Natural killer cell (primary cell): ENCODE data around the gene TXNRD1. TPM values are rescaled to one million over a fixed set of nuclear protein-coding genes. Genes with fewer than 3 reads are reported as not detected.
A peak's percentile ranks its signal among the peaks of the same experiment; 100 is the strongest.

Experiments used
- ATAC-seq, 3 donors: fragments of 150-1000 bp in 2 of 3; fragments of 200-7000 bp in 1 of 3; cut with Tn5 transposase; 1 replicate in 1 of 3; 2 replicates in 2 of 3; pipeline ENCODE4 v1.10.0; 2021; ENCODE audit warnings: mild to moderate bottlenecking in 2 of 3, moderate library complexity in 2 of 3
- DNase-seq, 2 donors: peaks; one replicate each; pipeline versions ENCODE4 v3.0.0 to v3.0.0-alpha.2; 2013 to 2021; ENCODE audit warnings: mixed read lengths in 1 of 2
- H3K27ac ChIP-seq: one replicate; pipeline ENCODE4 v1.5.1; 2013; ENCODE audit warnings: mild to moderate bottlenecking, low read length
- H3K27me3 ChIP-seq: one replicate; pipeline ENCODE4 v1.6.1; 2013; ENCODE audit warnings: low read length; ENCODE audit not compliant: control insufficient read depth, insufficient read depth
- H3K36me3 ChIP-seq: one replicate; pipeline ENCODE4 v1.6.1; 2013; ENCODE audit warnings: low read length; ENCODE audit not compliant: control insufficient read depth, insufficient read depth
- H3K4me1 ChIP-seq: one replicate; pipeline ENCODE4 v1.6.1; 2013; ENCODE audit warnings: low read length; ENCODE audit not compliant: control insufficient read depth, insufficient read depth
- H3K4me3 ChIP-seq: one replicate; pipeline ENCODE4 v1.5.1; 2013; ENCODE audit warnings: low read length
- H3K9me3 ChIP-seq: one replicate; pipeline ENCODE4 v1.6.1; 2013; ENCODE audit warnings: low read length; ENCODE audit not compliant: control insufficient read depth, insufficient read depth
- H3K27ac Mint-ChIP-seq, 2 donors: one replicate each; pipeline ENCODE4 v1.8.0; 2022; ENCODE audit warnings: mild to moderate bottlenecking in 2 of 2, mixed read lengths in 2 of 2, moderate library complexity in 1 of 2
- H3K27me3 Mint-ChIP-seq, 2 donors: one replicate each; pipeline ENCODE4 v1.8.0; 2022; ENCODE audit warnings: low read depth in 2 of 2, mixed read lengths in 2 of 2
- H3K36me3 Mint-ChIP-seq: one replicate; pipeline ENCODE4 v1.8.0; 2022; ENCODE audit warnings: mixed read lengths
- H3K4me1 Mint-ChIP-seq, 2 donors: one replicate each; pipeline ENCODE4 v1.8.0; 2022; ENCODE audit warnings: mixed read lengths in 2 of 2
- H3K4me3 Mint-ChIP-seq: one replicate; pipeline ENCODE4 v1.8.0; 2022; ENCODE audit warnings: mild to moderate bottlenecking, moderate library complexity, mixed read lengths
- H3K9me3 Mint-ChIP-seq, 2 donors: one replicate each; pipeline ENCODE4 v1.8.0; 2022; ENCODE audit warnings: mixed read lengths in 2 of 2
- CTCF ChIP-seq: fragments of 200-600 bp; IDR thresholded peaks from one replicate; pipeline ENCODE4 v1.8.0; 2022; ENCODE audit warnings: antibody characterized with exemption
- WGBS: methylation state at CpG from one replicate; pipeline ENCODE4 v1.1.7; 2013; ENCODE audit warnings: missing lambda C conversion rate; ENCODE audit not compliant: insufficient coverage; 5-methylcytosine and 5-hydroxymethylcytosine counted together
- intact Hi-C: fragments of 100-400 bp; cut with micrococcal nuclease; formaldehyde crosslinking; loops from one replicate; pipeline ENCODE4 v1.14.2; 2022
- total RNA-seq, 4 donors: library from RNA; stranded (reverse); fragments of 120-200 nt in 1 of 4; gene quantifications; one replicate each; pipeline versions ENCODE4 v1.2.3 to v1.2.4, GENCODE V29; 2013 to 2022

The TXNRD1 gene
- total RNA-seq, 3 donors from 2014 or later (not counting 1 experiment from before 2014, with no cell fraction given), result 46.9 to 59.7 (median 47.3) TPM

DNA sequence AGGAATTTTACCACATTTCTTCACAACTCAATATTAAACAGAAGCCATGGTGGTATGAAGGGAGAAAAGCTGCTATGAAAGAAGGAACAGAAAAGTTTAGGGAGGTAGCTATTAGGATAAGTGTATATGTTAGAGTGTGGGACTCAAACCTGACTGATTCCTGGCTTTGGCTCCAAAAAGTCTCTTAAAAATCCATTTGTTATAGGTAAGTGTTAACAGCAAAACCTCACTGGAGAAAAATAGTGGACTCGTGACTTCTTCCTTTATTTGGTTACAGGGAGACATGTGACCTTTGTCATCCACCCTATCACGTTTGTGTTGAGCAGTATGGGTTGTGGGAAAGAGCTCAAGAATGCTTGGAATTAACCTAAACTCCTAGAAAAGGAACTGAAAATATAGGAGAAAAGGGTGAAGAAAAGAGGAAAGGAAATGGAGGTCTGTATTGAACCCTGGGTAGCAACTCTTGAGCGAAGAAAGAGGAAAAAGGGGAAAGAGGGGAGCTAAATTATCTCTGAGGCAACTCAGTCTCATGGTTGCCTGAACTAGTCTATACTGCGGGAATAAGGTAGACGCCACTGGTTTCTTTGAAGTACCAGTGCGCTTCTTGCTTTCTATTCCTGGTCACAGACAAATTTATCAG is 84.4 kb downstream of the TXNRD1 start:
- peaks cover 38 to 41% of the 10 kb centered on the region in 2 donors for H3K4me1 Mint-ChIP-seq
- intact Hi-C loops, result loop anchor here (5.0 kb wide), 1 partner anchor 83 kb away; the partner anchor contains the start of gene TXNRD1
- DNase-seq (no peak), ATAC-seq (no peak)
- no peaks in the 10 kb centered on the region for H3K27me3 ChIP-seq
- no peak for TF ChIP-seq CTCF
- no peaks in the 10 kb centered on the region for H3K36me3 Mint-ChIP-seq
- no peaks in the 10 kb centered on the region for H3K9me3 ChIP-seq
- no peak overlapping the region for H3K4me3 ChIP-seq
- no peak overlapping the region for H3K27ac Mint-ChIP-seq
- H3K36me3 ChIP-seq, result peaks cover 5% of the 10 kb centered on the region
- peaks cover 11% of the 10 kb centered on the region for H3K4me1 ChIP-seq
- WGBS, result 100% methylated on average over 5 of the region's 6 CpGs
- no peak overlapping the region for H3K27ac ChIP-seq
- H3K4me3 Mint-ChIP-seq, result no peak overlapping the region
- H3K27me3 Mint-ChIP-seq, result no peaks in the 10 kb centered on the region
- H3K9me3 Mint-ChIP-seq, result no peaks in the 10 kb centered on the region

- peak; percentile 98 to 99 (median 98) for ATAC-seq
- H3K27me3 ChIP-seq, result no peaks in the 10 kb centered on the region
- peak within 1 kb of the TSS; percentile 94 to 96 for H3K27ac Mint-ChIP-seq
- peak within 1 kb of the TSS; percentile 60 for H3K4me3 ChIP-seq
- H3K27ac ChIP-seq, result peak within 1 kb of the TSS; percentile 73
- DNase-seq, result peak; percentile 92
- no peaks in the 10 kb centered on the region for H3K9me3 ChIP-seq
- H3K27me3 Mint-ChIP-seq, result no peaks in the 10 kb centered on the region
- H3K4me3 Mint-ChIP-seq, result peak within 1 kb of the TSS; percentile 98
- no peaks in the 10 kb centered on the region for H3K9me3 Mint-ChIP-seq
- H3K36me3 Mint-ChIP-seq, result no peaks in the 10 kb centered on the region
- TF ChIP-seq CTCF, result no peak
- peaks cover 11% of the 10 kb centered on the region for H3K4me1 ChIP-seq
- WGBS, result 21% methylated on average over 63 of the region's 63 CpGs
- H3K36me3 ChIP-seq, result no peaks in the 10 kb centered on the region
- peaks cover 45 to 50% of the 10 kb centered on the region in 2 donors for H3K4me1 Mint-ChIP-seq
- intact Hi-C loops, result loop anchor here (1.0 to 5.0 kb wide), 3 partner anchors 16 to 167 kb away; partner anchors contain the start of gene TXNRD1
These were observed 88.1 kb downstream of the TXNRD1 start, which contains the start of gene EID3 for GRCh38 chr12:104303538-104304151. EID3 (plus strand) TSS chr12:104303739; CDS start chr12:104303935, 196 bp downstream.

- H3K4me3 Mint-ChIP-seq, result peak overlapping the region; percentile 98
- no peak for TF ChIP-seq CTCF
- H3K36me3 Mint-ChIP-seq, result no peaks in the 10 kb centered on the region
- Histone ChIP-seq H3K27me3 (no peaks in the 10 kb centered on the region), H3K9me3 (no peaks in the 10 kb centered on the region), H3K36me3 (no peaks in the 10 kb centered on the region), H3K4me1 (peaks cover 11% of the 10 kb centered on the region), H3K27ac (peak overlapping the region; percentile 73), H3K4me3 (peak overlapping the region; percentile 60)
- intact Hi-C loops, result loop anchor here (2.0 to 5.0 kb wide), 2 partner anchors 87 to 168 kb away; partner anchors contain the start of gene TXNRD1
- H3K9me3 Mint-ChIP-seq, result no peaks in the 10 kb centered on the region
- H3K4me1 Mint-ChIP-seq, result peaks cover 45 to 50% of the 10 kb centered on the region in 2 donors
- no peaks in the 10 kb centered on the region for H3K27me3 Mint-ChIP-seq
- DNase-seq, result no peak
- 93% methylated on average over 10 of the region's 10 CpGs for WGBS
- H3K27ac Mint-ChIP-seq, result peak overlapping the region; percentile 94 to 96
- no peak for ATAC-seq
These were observed 88.9 kb downstream of the TXNRD1 start for GRCh38 chr12:104304261-104305009.
